RCC 7860 (cell line): Measurements from ENCODE around the gene PIP5K1C.
"Not testable (repeated sequence)": the region's sequence is repeated elsewhere in the genome, so short reads cannot be mapped to it uniquely, and the experiment has no call there.

Source experiments
- DNase-seq: peaks from one replicate; pipeline ENCODE4 v3.0.0-alpha.2; 2015; ENCODE audit warnings: low spot score
- FAIRE-seq: peaks from 2 replicates; lab custom pipeline; 2012; peaks lifted over from hg19 to GRCh38; lab: Jason Lieb, UNC

PIP5K1C gene

GRCh38 chr19:3648037-3648905 lies 52.0 kb downstream of the PIP5K1C start:
- FAIRE-seq (no peak), DNase-seq (no peak)

- not testable (repeated sequence) for FAIRE-seq, DNase-seq
Measured at GRCh38 chr19:3647102-3647501, 53.2 kb downstream of the PIP5K1C start.

GRCh38 chr19:3646336-3647092 lies 53.8 kb downstream of the PIP5K1C start:
- DNase-seq: no peak
- no peak for FAIRE-seq

GRCh38 chr19:3645726-3646125 lies 54.5 kb downstream of the PIP5K1C start:
- no peak for DNase-seq
- no peak for FAIRE-seq

GRCh38 chr19:3645067-3645396 lies 55.2 kb downstream of the PIP5K1C start:
- FAIRE-seq (no peak), DNase-seq (no peak)

- FAIRE-seq (no peak), DNase-seq (no peak)
Measured at GRCh38 chr19:3644351-3645066, 55.8 kb downstream of the PIP5K1C start.

GRCh38 chr19:3643674-3644313 lies 56.5 kb downstream of the PIP5K1C start:
- FAIRE-seq (no peak), DNase-seq (no peak)

GRCh38 chr19:3642987-3643673 lies 57.1 kb downstream of the PIP5K1C start:
- FAIRE-seq: no peak
- no peak for DNase-seq

- DNase-seq (no peak), FAIRE-seq (no peak)
Measured at GRCh38 chr19:3642296-3642695, 58.0 kb downstream of the PIP5K1C start.

GRCh38 chr19:3641515-3642269 lies 58.6 kb downstream of the PIP5K1C start:
- no peak for FAIRE-seq
- no peak for DNase-seq

GRCh38 chr19:3639479-3639878 lies 60.8 kb downstream of the PIP5K1C start:
- DNase-seq (no peak), FAIRE-seq (no peak)

- FAIRE-seq: no peak
- DNase-seq: no peak
Measured at GRCh38 chr19:3638208-3639193, 61.8 kb downstream of the PIP5K1C start.

GRCh38 chr19:3637621-3638020 lies 62.6 kb downstream of the PIP5K1C start:
- FAIRE-seq: no peak
- DNase-seq: no peak

GRCh38 chr19:3636962-3637361 lies 63.3 kb downstream of the PIP5K1C start:
- no peak for DNase-seq

GRCh38 chr19:3636506-3636905 lies 63.8 kb downstream of the PIP5K1C start:
- no peak for DNase-seq
- no peak for FAIRE-seq

More at GRCh38 chr19:3636962-3637361, 63.3 kb downstream of the PIP5K1C start:
- FAIRE-seq: no peak

GRCh38 chr19:3634496-3635045 lies 65.7 kb downstream of the PIP5K1C start:
- DNase-seq (no peak), FAIRE-seq (no peak)

- FAIRE-seq: no peak
Measured at GRCh38 chr19:3633559-3633988, 66.7 kb downstream of the PIP5K1C start.

More at GRCh38 chr19:3633559-3633988, 66.7 kb downstream of the PIP5K1C start:
- DNase-seq: no peak
